Measurements from ENCODE around the gene BLOC1S6. TPM values are rescaled to one million over a fixed set of nuclear protein-coding genes. Genes with fewer than 3 reads are reported as not detected.

BLOC1S6 gene
- polyA plus RNA-seq, 1 donor from 2014 or later, result 179 TPM

DNA sequence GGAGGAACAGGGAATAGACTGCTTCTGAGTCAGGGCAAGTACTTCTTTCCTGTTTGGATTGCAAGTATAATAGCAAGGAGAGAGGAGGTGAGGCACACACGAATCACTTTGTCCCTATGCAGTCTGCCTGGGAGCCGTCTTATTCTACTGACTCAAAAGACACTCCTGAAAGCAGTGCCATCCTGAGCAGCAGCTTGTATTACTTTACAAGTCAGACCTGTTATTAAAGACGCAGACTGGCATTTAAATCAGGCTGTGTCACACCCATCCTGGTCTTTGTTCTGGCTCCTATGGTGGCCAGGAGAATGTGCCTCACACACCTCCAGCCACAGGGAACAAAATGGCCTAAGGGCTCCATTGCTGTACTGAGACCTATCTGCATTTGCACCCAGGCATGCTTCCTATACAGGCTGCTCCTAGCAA, 29.7 kb downstream of the BLOC1S6 start:
- H3F3A ChIP-seq (ENCODE audit: insufficient read depth, low read length, poor library complexity, severe bottlenecking), result no peaks in the 10 kb centered on the region
- no peak overlapping the region for H2AFZ ChIP-seq (ENCODE audit: low read depth, low read length)
- no peak overlapping the region for H3K9ac ChIP-seq (ENCODE audit: low read length)
- no peaks in the 10 kb centered on the region for H3K79me2 ChIP-seq (replicated peaks; ENCODE audit: insufficient read depth, low read length)
- no peak overlapping the region for H3K4me3 ChIP-seq (ENCODE audit: low read length)
- TF ChIP-seq MXI1 (conservative IDR thresholded peaks at IDR 0.05; ENCODE audit: poor library complexity, severe bottlenecking) (no peak), RAD21 (conservative IDR thresholded peaks at IDR 0.05) (no peak), POLR2AphosphoS5 (IDR thresholded peaks at IDR 0.05) (no peak), SMC3 (conservative IDR thresholded peaks at IDR 0.05; ENCODE audit: poor library complexity) (no peak), EZH2 (IDR thresholded peaks at IDR 0.05; ENCODE audit: borderline replicate concordance, insufficient read depth, low read length, poor library complexity, severe bottlenecking) (no peak), EP300 (conservative IDR thresholded peaks at IDR 0.05; ENCODE audit: poor library complexity, severe bottlenecking) (no peak), TAF1 (IDR thresholded peaks at IDR 0.05; ENCODE audit: low read depth) (no peak)
- TF ChIP-seq, protein P1, sequence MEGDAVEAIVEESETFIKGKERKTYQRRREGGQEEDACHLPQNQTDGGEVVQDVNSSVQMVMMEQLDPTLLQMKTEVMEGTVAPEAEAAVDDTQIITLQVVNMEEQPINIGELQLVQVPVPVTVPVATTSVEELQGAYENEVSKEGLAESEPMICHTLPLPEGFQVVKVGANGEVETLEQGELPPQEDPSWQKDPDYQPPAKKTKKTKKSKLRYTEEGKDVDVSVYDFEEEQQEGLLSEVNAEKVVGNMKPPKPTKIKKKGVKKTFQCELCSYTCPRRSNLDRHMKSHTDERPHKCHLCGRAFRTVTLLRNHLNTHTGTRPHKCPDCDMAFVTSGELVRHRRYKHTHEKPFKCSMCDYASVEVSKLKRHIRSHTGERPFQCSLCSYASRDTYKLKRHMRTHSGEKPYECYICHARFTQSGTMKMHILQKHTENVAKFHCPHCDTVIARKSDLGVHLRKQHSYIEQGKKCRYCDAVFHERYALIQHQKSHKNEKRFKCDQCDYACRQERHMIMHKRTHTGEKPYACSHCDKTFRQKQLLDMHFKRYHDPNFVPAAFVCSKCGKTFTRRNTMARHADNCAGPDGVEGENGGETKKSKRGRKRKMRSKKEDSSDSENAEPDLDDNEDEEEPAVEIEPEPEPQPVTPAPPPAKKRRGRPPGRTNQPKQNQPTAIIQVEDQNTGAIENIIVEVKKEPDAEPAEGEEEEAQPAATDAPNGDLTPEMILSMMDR (IDR thresholded peaks at IDR 0.05; ENCODE audit: poor library complexity, severe bottlenecking), result no peak
- TF ChIP-seq, protein P2, sequence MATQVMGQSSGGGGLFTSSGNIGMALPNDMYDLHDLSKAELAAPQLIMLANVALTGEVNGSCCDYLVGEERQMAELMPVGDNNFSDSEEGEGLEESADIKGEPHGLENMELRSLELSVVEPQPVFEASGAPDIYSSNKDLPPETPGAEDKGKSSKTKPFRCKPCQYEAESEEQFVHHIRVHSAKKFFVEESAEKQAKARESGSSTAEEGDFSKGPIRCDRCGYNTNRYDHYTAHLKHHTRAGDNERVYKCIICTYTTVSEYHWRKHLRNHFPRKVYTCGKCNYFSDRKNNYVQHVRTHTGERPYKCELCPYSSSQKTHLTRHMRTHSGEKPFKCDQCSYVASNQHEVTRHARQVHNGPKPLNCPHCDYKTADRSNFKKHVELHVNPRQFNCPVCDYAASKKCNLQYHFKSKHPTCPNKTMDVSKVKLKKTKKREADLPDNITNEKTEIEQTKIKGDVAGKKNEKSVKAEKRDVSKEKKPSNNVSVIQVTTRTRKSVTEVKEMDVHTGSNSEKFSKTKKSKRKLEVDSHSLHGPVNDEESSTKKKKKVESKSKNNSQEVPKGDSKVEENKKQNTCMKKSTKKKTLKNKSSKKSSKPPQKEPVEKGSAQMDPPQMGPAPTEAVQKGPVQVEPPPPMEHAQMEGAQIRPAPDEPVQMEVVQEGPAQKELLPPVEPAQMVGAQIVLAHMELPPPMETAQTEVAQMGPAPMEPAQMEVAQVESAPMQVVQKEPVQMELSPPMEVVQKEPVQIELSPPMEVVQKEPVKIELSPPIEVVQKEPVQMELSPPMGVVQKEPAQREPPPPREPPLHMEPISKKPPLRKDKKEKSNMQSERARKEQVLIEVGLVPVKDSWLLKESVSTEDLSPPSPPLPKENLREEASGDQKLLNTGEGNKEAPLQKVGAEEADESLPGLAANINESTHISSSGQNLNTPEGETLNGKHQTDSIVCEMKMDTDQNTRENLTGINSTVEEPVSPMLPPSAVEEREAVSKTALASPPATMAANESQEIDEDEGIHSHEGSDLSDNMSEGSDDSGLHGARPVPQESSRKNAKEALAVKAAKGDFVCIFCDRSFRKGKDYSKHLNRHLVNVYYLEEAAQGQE (IDR thresholded peaks at IDR 0.05; ENCODE audit: borderline replicate concordance), result no peak
- no peaks in the 10 kb centered on the region for H4K20me1 ChIP-seq (ENCODE audit: insufficient read depth)
- H3K27me3 ChIP-seq (ENCODE audit: insufficient read depth, low read depth, low read length), result no peaks in the 10 kb centered on the region
- no peaks in the 10 kb centered on the region for H3K9me3 ChIP-seq (ENCODE audit: low read length)
- no peaks in the 10 kb centered on the region for H3K36me3 ChIP-seq (ENCODE audit: insufficient read depth, low read length)
- no peak overlapping the region for H3K4me2 ChIP-seq (ENCODE audit: low read length)
- no peaks in the 10 kb centered on the region for H3K9me2 ChIP-seq (ENCODE audit: insufficient read depth, low read length)
- no peak overlapping the region for H3K27ac ChIP-seq (ENCODE audit: low read length)

DNA sequence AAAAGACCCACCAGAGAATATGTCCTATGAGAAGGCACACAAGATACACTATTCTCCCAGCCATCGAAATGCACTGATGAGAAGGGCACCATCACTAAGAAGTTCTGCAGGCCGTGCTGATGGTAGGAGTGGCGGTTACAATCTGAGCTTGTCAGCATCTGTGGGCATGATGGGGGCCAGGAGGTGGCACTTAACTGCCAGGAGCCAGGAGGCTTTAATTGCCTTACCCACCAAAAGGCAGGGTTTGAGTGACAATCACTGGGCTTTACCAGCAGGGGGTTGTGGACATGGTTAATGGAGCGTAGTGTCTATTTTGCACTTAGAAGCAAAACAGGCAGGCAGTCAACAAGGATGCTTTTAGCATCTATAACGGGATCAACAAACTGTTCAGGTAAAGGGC, 31.6 kb downstream of the BLOC1S6 start:
- TF ChIP-seq, protein P2 (IDR thresholded peaks at IDR 0.05; ENCODE audit: borderline replicate concordance), result no peak
- TF ChIP-seq EP300 (conservative IDR thresholded peaks at IDR 0.05; ENCODE audit: poor library complexity, severe bottlenecking), result no peak
- TF ChIP-seq MXI1 (conservative IDR thresholded peaks at IDR 0.05; ENCODE audit: poor library complexity, severe bottlenecking), result no peak
- TF ChIP-seq, protein P1 (IDR thresholded peaks at IDR 0.05; ENCODE audit: poor library complexity, severe bottlenecking), result no peak
- TF ChIP-seq EZH2 (IDR thresholded peaks at IDR 0.05; ENCODE audit: borderline replicate concordance, insufficient read depth, low read length, poor library complexity, severe bottlenecking), result no peak
- TF ChIP-seq SMC3 (conservative IDR thresholded peaks at IDR 0.05; ENCODE audit: poor library complexity), result no peak
- no peak for TF ChIP-seq RAD21 (conservative IDR thresholded peaks at IDR 0.05)
- Histone ChIP-seq H3K79me2 (replicated peaks; ENCODE audit: insufficient read depth, low read length) (no peaks in the 10 kb centered on the region), H4K20me1 (ENCODE audit: insufficient read depth) (no peaks in the 10 kb centered on the region), H3K4me3 (ENCODE audit: low read length) (no peak overlapping the region), H3K9me2 (ENCODE audit: insufficient read depth, low read length) (no peaks in the 10 kb centered on the region), H2AFZ (ENCODE audit: low read depth, low read length) (no peak overlapping the region), H3K9me3 (ENCODE audit: low read length) (no peaks in the 10 kb centered on the region), H3K36me3 (ENCODE audit: insufficient read depth, low read length) (no peaks in the 10 kb centered on the region), H3K4me2 (ENCODE audit: low read length) (no peak overlapping the region), H3K27me3 (ENCODE audit: insufficient read depth, low read depth, low read length) (no peaks in the 10 kb centered on the region), H3K27ac (ENCODE audit: low read length) (no peak overlapping the region), H3F3A (ENCODE audit: insufficient read depth, low read length, poor library complexity, severe bottlenecking) (no peaks in the 10 kb centered on the region), H3K9ac (ENCODE audit: low read length) (no peak overlapping the region)

All from neural cell (in vitro differentiated cells).